Measurements from ENCODE around the gene C2CD2. TPM values are rescaled to one million over a fixed set of nuclear protein-coding genes. Genes with fewer than 3 reads are reported as not detected.

The C2CD2 gene
- total RNA-seq, 2 donors from 2014 or later: 59.5 to 77.3 TPM

DNA sequence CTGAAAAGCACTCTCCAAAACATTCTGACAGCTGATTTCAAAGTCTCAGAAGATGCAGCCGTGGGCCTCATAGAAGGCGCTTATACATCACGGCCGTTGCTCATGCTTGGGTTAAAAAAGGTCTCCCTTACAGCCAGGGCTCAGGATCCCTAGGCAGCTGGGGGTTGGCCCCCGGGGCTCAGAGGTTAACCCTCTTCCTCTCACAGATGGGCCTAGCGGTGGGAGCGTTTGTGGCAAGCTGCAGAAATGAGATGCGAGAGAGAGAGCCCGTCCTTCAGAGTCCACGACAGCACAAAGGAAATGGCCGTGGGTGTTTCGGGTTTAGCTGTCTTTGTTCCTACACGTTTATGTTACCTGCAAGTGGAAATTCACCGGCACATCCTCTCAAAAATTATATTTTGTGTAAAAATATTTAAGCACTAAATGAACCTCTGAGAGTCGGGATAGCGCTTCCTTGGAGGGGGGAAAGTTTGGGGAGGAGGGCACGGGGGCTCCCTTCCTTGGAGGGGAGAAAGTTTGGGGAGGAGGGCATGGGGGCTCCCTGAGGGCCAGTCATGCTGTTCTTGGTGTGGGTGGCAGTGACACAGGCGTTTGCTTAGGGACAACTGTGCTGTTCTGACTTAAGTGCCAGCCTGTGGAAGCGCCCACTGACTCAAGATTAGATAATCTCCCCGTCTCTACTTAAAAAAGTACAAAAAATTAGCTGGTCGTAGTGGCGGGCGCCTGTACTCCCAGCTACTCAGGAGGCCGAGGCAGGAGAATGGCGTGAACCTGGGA, 54.2 kb downstream of the C2CD2 start:
- H3K27ac ChIP-seq: no peak overlapping the region
- DNase-seq (ENCODE audit: low spot score): no peak
- no peak for ATAC-seq (ENCODE audit: insufficient number of reproducible peaks, low FRiP score, low read depth)
- no peaks in the 10 kb centered on the region for H3K9me3 ChIP-seq
- peaks cover 28% of the 10 kb centered on the region for H3K36me3 ChIP-seq
- H3K27me3 ChIP-seq (replicated peaks; ENCODE audit: insufficient read depth): no peaks in the 10 kb centered on the region
- H3K4me3 ChIP-seq: no peak overlapping the region
- TF ChIP-seq, protein P1, sequence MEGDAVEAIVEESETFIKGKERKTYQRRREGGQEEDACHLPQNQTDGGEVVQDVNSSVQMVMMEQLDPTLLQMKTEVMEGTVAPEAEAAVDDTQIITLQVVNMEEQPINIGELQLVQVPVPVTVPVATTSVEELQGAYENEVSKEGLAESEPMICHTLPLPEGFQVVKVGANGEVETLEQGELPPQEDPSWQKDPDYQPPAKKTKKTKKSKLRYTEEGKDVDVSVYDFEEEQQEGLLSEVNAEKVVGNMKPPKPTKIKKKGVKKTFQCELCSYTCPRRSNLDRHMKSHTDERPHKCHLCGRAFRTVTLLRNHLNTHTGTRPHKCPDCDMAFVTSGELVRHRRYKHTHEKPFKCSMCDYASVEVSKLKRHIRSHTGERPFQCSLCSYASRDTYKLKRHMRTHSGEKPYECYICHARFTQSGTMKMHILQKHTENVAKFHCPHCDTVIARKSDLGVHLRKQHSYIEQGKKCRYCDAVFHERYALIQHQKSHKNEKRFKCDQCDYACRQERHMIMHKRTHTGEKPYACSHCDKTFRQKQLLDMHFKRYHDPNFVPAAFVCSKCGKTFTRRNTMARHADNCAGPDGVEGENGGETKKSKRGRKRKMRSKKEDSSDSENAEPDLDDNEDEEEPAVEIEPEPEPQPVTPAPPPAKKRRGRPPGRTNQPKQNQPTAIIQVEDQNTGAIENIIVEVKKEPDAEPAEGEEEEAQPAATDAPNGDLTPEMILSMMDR (IDR thresholded peaks at IDR 0.05): no peak
- H3K4me1 ChIP-seq (ENCODE audit: control insufficient read depth in 1 of 2, low read depth in 2 of 2): peaks cover 6 to 26% of the 10 kb centered on the region in 2 donors

DNA sequence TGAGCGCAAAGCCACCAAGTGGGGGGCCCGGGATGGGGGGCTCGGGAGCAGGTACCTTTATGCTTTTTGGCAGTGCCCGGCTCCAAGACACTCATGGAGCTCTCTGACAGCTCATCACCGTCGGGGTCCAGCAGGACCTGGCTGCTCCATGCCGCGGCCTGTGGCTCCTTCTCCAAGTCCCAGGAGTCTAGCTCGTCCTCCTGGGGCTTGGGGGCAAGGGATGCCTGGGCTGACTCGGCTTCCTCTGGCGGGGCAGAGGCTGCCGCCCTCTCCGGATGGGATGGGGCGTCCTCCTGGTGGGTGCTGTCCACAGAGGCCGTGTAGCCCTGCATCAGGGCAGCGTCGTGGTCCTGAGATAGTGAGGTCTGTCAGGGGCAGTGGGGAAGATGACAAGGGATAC, 54.8 kb downstream of the C2CD2 start:
- peaks cover 24% of the 10 kb centered on the region for H3K36me3 ChIP-seq
- H3K27me3 ChIP-seq (replicated peaks; ENCODE audit: insufficient read depth): no peaks in the 10 kb centered on the region
- peaks cover 6 to 26% of the 10 kb centered on the region in 2 donors for H3K4me1 ChIP-seq (ENCODE audit: control insufficient read depth in 1 of 2, low read depth in 2 of 2)
- H3K27ac ChIP-seq: no peak overlapping the region
- ATAC-seq (ENCODE audit: insufficient number of reproducible peaks, low FRiP score, low read depth): no peak
- no peaks in the 10 kb centered on the region for H3K9me3 ChIP-seq
- TF ChIP-seq, protein P1 (IDR thresholded peaks at IDR 0.05): no peak
- no peak overlapping the region for H3K4me3 ChIP-seq
- DNase-seq (ENCODE audit: low spot score): no peak

DNA sequence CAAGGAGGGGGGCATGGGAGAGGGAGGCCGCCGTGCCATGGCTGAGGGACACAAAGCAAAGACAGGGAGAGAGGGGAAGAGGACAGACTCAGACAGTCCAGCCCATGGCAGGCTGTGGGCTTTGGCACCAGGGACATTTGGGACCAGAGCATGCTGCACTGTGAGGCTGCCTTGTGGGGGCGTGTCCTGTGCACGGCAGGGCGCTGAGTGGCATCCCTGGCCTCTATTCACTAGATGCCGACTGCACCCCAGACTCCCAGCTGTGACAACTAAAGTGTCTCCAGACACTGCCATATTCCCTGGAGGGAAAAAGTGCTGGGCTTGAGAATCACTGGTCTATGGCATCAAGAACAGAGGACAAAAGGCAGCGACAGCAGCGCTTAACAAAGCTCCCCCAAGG, 56.1 kb downstream of the C2CD2 start:
- no peaks in the 10 kb centered on the region for H3K27me3 ChIP-seq (replicated peaks; ENCODE audit: insufficient read depth)
- TF ChIP-seq, protein P1 (IDR thresholded peaks at IDR 0.05): no peak
- no peak overlapping the region for H3K4me3 ChIP-seq
- DNase-seq (ENCODE audit: low spot score) (no peak), ATAC-seq (ENCODE audit: insufficient number of reproducible peaks, low FRiP score, low read depth) (no peak)
- H3K36me3 ChIP-seq: peaks cover 15% of the 10 kb centered on the region
- peaks cover 6 to 26% of the 10 kb centered on the region in 2 donors for H3K4me1 ChIP-seq (ENCODE audit: control insufficient read depth in 1 of 2, low read depth in 2 of 2)
- H3K9me3 ChIP-seq: no peaks in the 10 kb centered on the region
- H3K27ac ChIP-seq: no peak overlapping the region

DNA sequence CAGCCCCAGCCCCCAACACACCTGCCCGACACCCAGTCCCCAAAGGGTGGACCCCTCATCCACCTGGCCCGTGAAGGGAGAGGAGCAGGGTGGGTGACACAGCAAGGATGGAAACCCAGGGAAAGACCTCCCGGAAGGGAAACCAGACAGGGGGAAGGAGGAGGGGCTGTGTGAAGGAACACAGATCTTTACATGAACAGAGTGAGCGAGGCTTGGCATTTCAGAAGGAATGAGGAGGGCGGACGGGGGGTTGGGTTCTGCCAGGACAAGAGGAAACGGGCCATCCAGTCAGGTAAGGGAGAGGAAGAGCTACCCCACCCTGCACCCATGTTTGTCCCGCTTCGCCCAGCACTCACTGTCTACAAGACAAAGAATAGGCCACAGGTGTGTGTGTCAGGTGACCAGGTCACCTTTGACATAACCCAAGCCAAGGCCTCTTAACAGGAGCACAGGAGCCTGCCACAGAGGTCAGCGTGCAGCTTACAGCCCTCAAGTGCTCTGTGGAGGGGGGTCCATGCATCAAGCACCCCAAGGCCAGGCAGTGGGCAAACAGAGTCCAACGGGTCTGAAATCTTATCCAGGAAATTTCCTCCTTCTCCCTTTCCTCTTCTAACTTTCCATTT, 56.7 kb downstream of the C2CD2 start:
- ATAC-seq (ENCODE audit: insufficient number of reproducible peaks, low FRiP score, low read depth): no peak
- Histone ChIP-seq H3K9me3 (no peaks in the 10 kb centered on the region), H3K27me3 (replicated peaks; ENCODE audit: insufficient read depth) (no peaks in the 10 kb centered on the region), H3K4me1 (ENCODE audit: control insufficient read depth in 1 of 2, low read depth in 2 of 2) (peaks cover 6 to 26% of the 10 kb centered on the region in 2 donors), H3K4me3 (peak overlapping the region; percentile 20), H3K36me3 (peaks cover 20% of the 10 kb centered on the region), H3K27ac (no peak overlapping the region)
- TF ChIP-seq, protein P1 (IDR thresholded peaks at IDR 0.05): no peak
- DNase-seq (ENCODE audit: low spot score): no peak

DNA sequence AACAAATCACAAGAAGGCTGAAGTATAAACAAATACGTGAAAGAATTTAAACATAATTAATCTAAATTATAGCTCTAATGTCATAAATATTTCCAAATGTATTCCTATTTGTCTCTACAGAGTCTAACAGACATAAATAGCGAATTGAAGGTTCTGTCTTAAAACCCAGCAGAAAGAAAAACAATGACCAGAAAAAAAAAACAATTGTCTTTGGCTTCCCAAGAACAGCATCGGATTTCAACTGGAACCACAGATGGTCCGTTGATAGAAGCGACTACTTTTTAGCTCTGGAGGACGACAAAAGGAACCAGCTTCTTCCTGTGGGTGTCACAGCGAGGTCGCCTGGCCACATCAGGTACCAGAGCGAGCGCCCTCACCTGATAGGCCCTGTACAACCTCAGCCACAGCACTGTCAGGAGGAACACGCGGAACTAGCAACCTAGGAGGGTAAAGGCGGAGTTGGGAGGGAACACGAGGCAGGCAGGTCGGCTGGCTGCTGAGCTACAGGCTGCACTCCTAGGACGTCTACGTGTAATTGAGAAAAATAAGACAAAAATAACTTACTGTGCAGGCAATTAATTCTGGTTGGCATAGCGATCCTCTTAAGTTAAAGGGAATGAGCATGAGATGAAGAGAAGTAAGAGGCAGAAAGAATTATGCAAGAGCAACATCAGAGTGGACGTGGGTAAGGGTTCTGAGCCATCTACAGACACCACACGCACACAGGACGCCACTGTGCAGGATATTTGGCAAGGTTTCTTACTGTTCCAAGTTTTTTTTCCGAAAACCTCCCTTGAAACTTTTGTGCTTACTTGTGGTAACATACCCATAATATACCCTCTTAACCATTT, 58.0 kb downstream of the C2CD2 start:
- DNase-seq (ENCODE audit: low spot score) (no peak), ATAC-seq (ENCODE audit: insufficient number of reproducible peaks, low FRiP score, low read depth) (no peak)
- peak overlapping the region in 1 of 2 donors; percentile 1 for H3K27ac ChIP-seq
- H3K36me3 ChIP-seq: peaks cover 18% of the 10 kb centered on the region
- H3K9me3 ChIP-seq: no peaks in the 10 kb centered on the region
- no peak overlapping the region for H3K4me3 ChIP-seq
- H3K4me1 ChIP-seq (ENCODE audit: control insufficient read depth in 1 of 2, low read depth in 2 of 2): peaks cover 6 to 26% of the 10 kb centered on the region in 2 donors
- no peaks in the 10 kb centered on the region for H3K27me3 ChIP-seq (replicated peaks; ENCODE audit: insufficient read depth)
- TF ChIP-seq, protein P1 (IDR thresholded peaks at IDR 0.05): no peak
